K562 (cell line): ENCODE results near the gene NAXE. TPM values are rescaled to one million over a fixed set of nuclear protein-coding genes. Genes with fewer than 3 reads are reported as not detected.

ENCODE experiments used
- ARID4B ChIP-seq: sonication (generic); formaldehyde crosslinking; IDR thresholded peaks from 2 replicates; pipeline ENCODE4 v1.8.0; 2022; ENCODE audit warnings: mild to moderate bottlenecking, missing genetic modification reagents
- CC2D1A ChIP-seq: fragments of 450-650 bp; IDR thresholded peaks from 2 replicates; pipeline ENCODE4 v1.6.1; 2017; ENCODE audit warnings: mild to moderate bottlenecking
- ELF1 ChIP-seq: fragments of 200-800 bp; sonication (Bioruptor generic); IDR thresholded peaks from 2 replicates; pipeline ENCODE4 v1.6.1; 2016; ENCODE audit warnings: missing genetic modification characterization, missing compliant biosample characterization
- FOXK1 ChIP-seq: sonication (generic); formaldehyde crosslinking; IDR thresholded peaks from 2 replicates; pipeline ENCODE4 v1.8.0; 2022; ENCODE audit warnings: missing genetic modification reagents, mild to moderate bottlenecking, borderline replicate concordance
- GABPB1 ChIP-seq: sonication (generic); formaldehyde crosslinking; IDR thresholded peaks from 2 replicates; pipeline ENCODE4 v1.8.0; 2022; ENCODE audit warnings: mild to moderate bottlenecking, missing genetic modification reagents
- GTF3C2 ChIP-seq: IDR thresholded peaks from 3 replicates; pipeline ENCODE4 v1.6.1; 2011; ENCODE audit warnings: borderline replicate concordance, mild to moderate bottlenecking, moderate library complexity; ENCODE audit not compliant: insufficient read length; ENCODE audit errors: extremely low read depth
- ILK ChIP-seq: fragments of 450-650 bp; IDR thresholded peaks from 2 replicates; pipeline ENCODE4 v1.6.1; 2016; ENCODE audit warnings: missing genetic modification characterization, low read depth, mild to moderate bottlenecking, missing compliant biosample characterization, moderate library complexity, borderline replicate concordance
- MYBL2 ChIP-seq, 2 experiments: fragments of 450-650 bp in 1 of 2; sonication (generic) in 1 of 2; formaldehyde crosslinking in 1 of 2; IDR thresholded peaks; 2 replicates each; pipeline versions ENCODE4 v1.6.1 to v1.8.1; 2017 to 2022; ENCODE audit warnings: borderline replicate concordance in 1 of 2, inconsistent platforms in 1 of 2, low read depth in 1 of 2, mild to moderate bottlenecking in 1 of 2, missing genetic modification reagents in 1 of 2, moderate library complexity in 1 of 2
- OTX1 ChIP-seq: fragments of 450-650 bp; formaldehyde crosslinking; IDR thresholded peaks from 2 replicates; pipeline ENCODE4 v1.4.0; 2022; ENCODE audit warnings: mild to moderate bottlenecking
- PRPF4 ChIP-seq: fragments of 200-400 bp; formaldehyde crosslinking; IDR thresholded peaks from one replicate; pipeline ENCODE4 v1.6.1; 2017; ENCODE audit warnings: low read length, low read depth, mild to moderate bottlenecking; ENCODE audit not compliant: insufficient read depth, poor library complexity, severe bottlenecking
- SMARCC2 ChIP-seq: fragments of 450-650 bp; IDR thresholded peaks from 2 replicates; pipeline ENCODE4 v1.6.1; 2017; ENCODE audit warnings: antibody characterized with exemption, moderate library complexity, mild to moderate bottlenecking, low read depth
- VEZF1 ChIP-seq: fragments of 200-800 bp; sonication (Bioruptor generic); IDR thresholded peaks from 2 replicates; pipeline ENCODE4 v1.6.1; 2017; ENCODE audit warnings: missing genetic modification characterization, missing compliant biosample characterization
- ZBTB1 ChIP-seq: sonication (generic); formaldehyde crosslinking; IDR thresholded peaks from 2 replicates; pipeline ENCODE4 v1.8.1; 2023; ENCODE audit warnings: missing genetic modification reagents, low read depth, mild to moderate bottlenecking, borderline replicate concordance
- ZNF143 ChIP-seq: sonication (generic); formaldehyde crosslinking; IDR thresholded peaks from 2 replicates; pipeline ENCODE4 v1.9.0; 2022; ENCODE audit warnings: mild to moderate bottlenecking, missing genetic modification reagents
- ZNF23 ChIP-seq: fragments of 250-450 bp; sonication (Bioruptor Pico); IDR thresholded peaks from 2 replicates; pipeline ENCODE4 v1.4.0; 2020; ENCODE audit warnings: mild to moderate bottlenecking
- ZNF232 ChIP-seq: sonication (generic); formaldehyde crosslinking; IDR thresholded peaks from 2 replicates; pipeline ENCODE4 v1.8.0; 2022; ENCODE audit warnings: mild to moderate bottlenecking, missing genetic modification reagents
- ZNF280A ChIP-seq: fragments of 450-650 bp; IDR thresholded peaks from 2 replicates; pipeline ENCODE4 v1.6.1; 2018; ENCODE audit warnings: mild to moderate bottlenecking, low read depth; ENCODE audit not compliant: partially characterized antibody
- polyA plus RNA-seq, 8 experiments: library from polyadenylated mRNA; depleted of rRNA in 4 of 8; stranded (reverse) in 5 of 8; unstranded in 3 of 8; fragments of >200 nt; fragmentation: Nextera tagmentation in 2 of 8; fragmentation: Illumina TruSeq in 1 of 8; extraction: Ambion mirVana in 2 of 8; extraction: Trizol in 1 of 8; gene quantifications; 2 replicates each; pipeline versions ENCODE4 v1.2.1 to v1.2.3, GENCODE V29; 2011 to 2014; ENCODE audit warnings: inconsistent platforms in 1 of 8, missing spikeins in 1 of 8
- total RNA-seq, 7 experiments: library from RNA; depleted of rRNA in 6 of 7; stranded (reverse); fragments of >200 nt in 6 of 7; fragmentation: Illumina TruSeq in 2 of 7; extraction: Trizol in 2 of 7; gene quantifications; 2 replicates each; pipeline versions ENCODE4 v1.2.1 to v1.2.3, GENCODE V29; 2011 to 2021; ENCODE audit warnings: low replicate concordance in 1 of 7

Gene NAXE
- total and polyA plus RNA-seq, 9 of the 15 experiments (the other 6 are each of a cell fraction or from before 2014, with no cell fraction given) = 27.3 to 137 (median 90.0) TPM

- TF ChIP-seq ZNF143 (CRISPR knock-in tag) = peak; percentile 69; the same call in 1 of the 2 replicates
- TF ChIP-seq GTF3C2 = no peak
- no peak for TF ChIP-seq GABPB1 (CRISPR knock-in tag)
- TF ChIP-seq OTX1 (CRISPR knock-in tag) = 0 out of 2 replicates have a peak, but pooled peaks have one; percentile 33
- TF ChIP-seq CC2D1A = no peak
- no peak for TF ChIP-seq ILK (tag)
- TF ChIP-seq ELF1 (tag) = no peak
- no peak for TF ChIP-seq FOXK1 (CRISPR knock-in tag)
- no peak for TF ChIP-seq ZNF280A
- no peak for TF ChIP-seq MYBL2 (IDR thresholded peaks at IDR 0.05; ENCODE audit: low read depth)
- TF ChIP-seq MYBL2 (CRISPR knock-in tag; IDR thresholded peaks at IDR 0.05; ENCODE audit: borderline replicate concordance) = no peak
- no peak for TF ChIP-seq VEZF1 (CRISPR knock-in tag)
- no peak for TF ChIP-seq PRPF4
- no peak for TF ChIP-seq SMARCC2
- no peak for TF ChIP-seq ARID4B
- TF ChIP-seq ZNF23 (CRISPR knock-in tag) = no peak
- TF ChIP-seq ZBTB1 (CRISPR knock-in tag) = no peak
- TF ChIP-seq ZNF232 (CRISPR knock-in tag) = no peak
These were observed 18.9 kb upstream of the NAXE start (continued) for GRCh38 chr1:156572663-156573018.
